Right renal pelvis (tissue), 4 donors: ENCODE data around the gene NRIP1. TPM values are rescaled to one million over a fixed set of nuclear protein-coding genes. Genes with fewer than 3 reads are reported as not detected.

Source experiments
- DNase-seq, 4 donors: peaks; one replicate each; pipeline ENCODE4 v3.0.0-alpha.2; 2013; ENCODE audit warnings: low read depth in 4 of 4, low spot score in 3 of 4, missing footprints in 1 of 4
- polyA plus RNA-seq, 4 donors: library from polyadenylated mRNA; unstranded; fragments of 120-200 nt; gene quantifications; one replicate each; pipeline ENCODE4 v1.2.1, GENCODE V29; 2013; ENCODE audit not compliant: insufficient read length in 4 of 4

Gene NRIP1, protein sequence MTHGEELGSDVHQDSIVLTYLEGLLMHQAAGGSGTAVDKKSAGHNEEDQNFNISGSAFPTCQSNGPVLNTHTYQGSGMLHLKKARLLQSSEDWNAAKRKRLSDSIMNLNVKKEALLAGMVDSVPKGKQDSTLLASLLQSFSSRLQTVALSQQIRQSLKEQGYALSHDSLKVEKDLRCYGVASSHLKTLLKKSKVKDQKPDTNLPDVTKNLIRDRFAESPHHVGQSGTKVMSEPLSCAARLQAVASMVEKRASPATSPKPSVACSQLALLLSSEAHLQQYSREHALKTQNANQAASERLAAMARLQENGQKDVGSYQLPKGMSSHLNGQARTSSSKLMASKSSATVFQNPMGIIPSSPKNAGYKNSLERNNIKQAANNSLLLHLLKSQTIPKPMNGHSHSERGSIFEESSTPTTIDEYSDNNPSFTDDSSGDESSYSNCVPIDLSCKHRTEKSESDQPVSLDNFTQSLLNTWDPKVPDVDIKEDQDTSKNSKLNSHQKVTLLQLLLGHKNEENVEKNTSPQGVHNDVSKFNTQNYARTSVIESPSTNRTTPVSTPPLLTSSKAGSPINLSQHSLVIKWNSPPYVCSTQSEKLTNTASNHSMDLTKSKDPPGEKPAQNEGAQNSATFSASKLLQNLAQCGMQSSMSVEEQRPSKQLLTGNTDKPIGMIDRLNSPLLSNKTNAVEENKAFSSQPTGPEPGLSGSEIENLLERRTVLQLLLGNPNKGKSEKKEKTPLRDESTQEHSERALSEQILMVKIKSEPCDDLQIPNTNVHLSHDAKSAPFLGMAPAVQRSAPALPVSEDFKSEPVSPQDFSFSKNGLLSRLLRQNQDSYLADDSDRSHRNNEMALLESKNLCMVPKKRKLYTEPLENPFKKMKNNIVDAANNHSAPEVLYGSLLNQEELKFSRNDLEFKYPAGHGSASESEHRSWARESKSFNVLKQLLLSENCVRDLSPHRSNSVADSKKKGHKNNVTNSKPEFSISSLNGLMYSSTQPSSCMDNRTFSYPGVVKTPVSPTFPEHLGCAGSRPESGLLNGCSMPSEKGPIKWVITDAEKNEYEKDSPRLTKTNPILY (N-terminal part only)
- 10 to 100 TPM; 55.9 to 71.9 (median 65.3) TPM for polyA plus RNA-seq

- peak; percentile 81 to 87 (median 84) for DNase-seq
Measured at GRCh38 chr21:15064576-15065391, at the start of gene NRIP1. Gene NRIP1 (minus strand): TSS chr21:15065000. CDS start chr21:14968192, 96,808 bp downstream.

DNA sequence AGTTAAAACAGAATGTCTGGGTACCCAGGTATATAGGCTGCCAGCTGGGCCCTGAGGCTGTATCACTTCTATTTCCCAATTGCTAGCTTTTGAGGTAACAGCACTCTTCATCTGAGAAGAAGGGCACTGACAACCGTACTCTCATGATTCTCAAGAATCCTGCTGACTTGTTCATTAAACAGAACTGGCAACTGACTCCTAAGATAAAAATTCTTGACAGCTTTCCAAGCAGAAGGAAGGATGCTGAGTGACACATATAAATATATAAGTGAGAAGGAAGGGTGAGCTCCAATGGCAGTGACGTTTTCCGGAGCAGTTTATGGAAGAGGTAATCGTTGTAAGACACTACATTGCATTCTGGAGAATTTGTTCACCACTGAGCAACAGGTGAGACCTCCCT lies 48.1 kb upstream of the NRIP1 start:
- DNase-seq = no peak

DNA sequence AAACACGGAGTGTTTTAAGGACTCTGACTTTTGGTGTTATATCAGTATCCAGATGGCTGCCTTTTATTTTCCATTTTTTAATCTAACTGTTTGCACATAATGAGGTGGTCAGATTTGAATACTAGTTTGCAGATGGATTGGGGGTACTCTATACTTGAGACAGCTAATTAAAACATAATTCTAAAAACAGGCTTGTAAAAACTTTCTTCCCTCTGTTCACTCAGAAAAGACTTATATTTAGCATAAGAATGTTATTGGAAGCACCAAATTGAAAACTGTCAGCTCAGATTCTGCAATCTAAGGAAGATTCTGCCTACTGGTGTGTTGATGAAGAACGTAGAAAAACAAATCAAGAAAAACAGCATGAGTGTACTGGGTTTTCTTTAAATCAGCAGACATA lies 44.0 kb upstream of the NRIP1 start:
- DNase-seq = no peak

GRCh38 chr21:15104470-15104869 lies 39.7 kb upstream of the NRIP1 start:
- DNase-seq = no peak

- DNase-seq = no peak
Measured at GRCh38 chr21:15098908-15099307, 34.1 kb upstream of the NRIP1 start.

DNA sequence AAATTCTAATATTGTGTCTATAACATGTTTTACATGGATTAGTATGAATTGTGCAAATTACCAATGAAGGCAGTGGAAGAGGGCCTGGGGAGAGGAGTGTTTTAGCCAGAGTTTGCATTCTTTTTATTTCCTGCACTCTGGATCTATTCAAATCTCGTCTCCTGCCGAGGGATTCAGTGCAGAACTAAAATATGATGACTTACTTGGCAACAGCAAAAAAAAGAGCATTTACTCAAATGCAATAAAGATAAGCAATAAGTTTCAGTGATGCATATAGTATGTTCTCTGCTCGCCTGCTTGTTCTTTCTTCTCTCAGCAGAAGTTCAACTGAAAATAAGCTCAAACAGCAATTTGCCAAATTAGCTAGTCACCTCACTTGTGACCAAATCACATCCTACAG lies 33.4 kb upstream of the NRIP1 start:
- no peak for DNase-seq

DNA sequence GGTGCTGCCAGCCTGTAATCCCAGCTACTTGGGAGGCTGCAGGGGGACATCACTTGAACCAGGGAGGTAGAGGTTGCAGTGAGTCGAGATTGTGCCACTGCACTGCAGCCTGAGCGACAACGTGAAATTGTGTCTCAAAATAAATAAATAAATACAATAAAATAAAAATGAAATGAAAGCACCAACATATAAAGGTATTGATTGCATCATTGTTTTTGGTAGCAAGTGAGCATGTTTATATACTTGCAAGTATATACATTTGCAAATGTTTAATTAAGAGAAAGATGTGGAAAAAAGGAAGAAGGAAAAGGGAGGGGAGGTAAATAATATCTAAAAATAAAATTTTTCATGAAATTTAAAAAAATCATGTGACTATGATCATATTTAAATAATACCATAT lies 32.8 kb upstream of the NRIP1 start:
- no peak for DNase-seq

DNA sequence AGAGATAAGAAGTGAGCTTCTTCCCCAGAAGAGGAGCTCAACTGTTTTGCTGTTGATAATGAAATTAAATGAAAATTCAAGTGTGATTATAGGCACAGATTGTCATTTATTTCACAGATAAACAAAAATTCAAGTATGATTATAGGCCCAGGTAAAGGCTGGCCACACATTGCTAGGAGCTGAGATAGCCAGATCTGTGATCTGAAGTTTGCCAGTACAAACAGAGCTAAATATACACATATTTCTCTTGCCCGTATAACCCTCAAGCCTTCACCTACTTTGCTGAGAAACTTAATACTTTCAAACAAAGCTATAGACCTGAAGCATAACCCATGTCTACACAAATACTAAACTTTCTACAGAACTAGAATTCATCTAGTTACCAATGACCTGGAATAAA lies 31.3 kb upstream of the NRIP1 start:
- DNase-seq = no peak

- DNase-seq = no peak
Measured at GRCh38 chr21:15095326-15095725, 30.5 kb upstream of the NRIP1 start.

DNA sequence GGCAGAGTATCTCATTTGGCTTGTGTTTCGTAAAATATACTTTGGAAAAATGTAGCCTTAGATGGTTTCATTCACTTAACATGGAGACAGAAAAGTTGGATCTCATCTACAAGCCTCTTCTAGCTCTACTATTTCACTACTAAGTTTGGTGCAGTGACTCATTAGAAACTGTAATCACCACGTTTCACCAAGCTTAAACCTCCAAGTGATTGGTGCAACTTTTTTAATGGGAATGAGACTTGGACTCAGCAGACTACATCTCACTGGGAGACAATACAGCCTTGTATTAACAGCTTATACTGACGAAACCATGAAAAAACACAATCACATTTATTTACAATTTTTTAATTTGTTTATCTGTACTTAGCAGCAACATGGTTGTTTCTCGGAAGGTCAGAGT lies 29.9 kb upstream of the NRIP1 start:
- no peak for DNase-seq

- DNase-seq = no peak
Measured at GRCh38 chr21:15093216-15093615, 28.4 kb upstream of the NRIP1 start.

- DNase-seq = no peak
Measured at GRCh38 chr21:15092745-15093144, 27.9 kb upstream of the NRIP1 start.

GRCh38 chr21:15090390-15090789 lies 25.6 kb upstream of the NRIP1 start:
- no peak for DNase-seq

DNA sequence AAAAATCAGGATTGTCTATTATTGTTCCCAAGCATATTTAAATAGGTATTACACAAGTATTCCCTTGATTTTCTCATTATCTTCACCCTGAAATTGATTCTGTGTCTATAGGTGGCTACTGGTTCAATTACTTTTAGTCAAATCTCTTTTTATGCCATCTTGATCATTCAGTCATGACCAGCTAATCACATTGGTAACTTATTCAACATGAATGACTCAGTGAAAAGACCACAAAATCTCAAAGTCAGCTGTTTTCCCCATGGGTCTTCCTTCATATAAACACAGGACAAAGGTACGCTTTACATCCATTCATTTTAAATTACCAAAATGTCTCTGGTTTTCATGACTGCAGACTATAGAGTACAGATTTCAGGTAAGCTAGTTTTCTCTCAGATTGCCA lies 23.7 kb upstream of the NRIP1 start:
- DNase-seq = no peak

DNA sequence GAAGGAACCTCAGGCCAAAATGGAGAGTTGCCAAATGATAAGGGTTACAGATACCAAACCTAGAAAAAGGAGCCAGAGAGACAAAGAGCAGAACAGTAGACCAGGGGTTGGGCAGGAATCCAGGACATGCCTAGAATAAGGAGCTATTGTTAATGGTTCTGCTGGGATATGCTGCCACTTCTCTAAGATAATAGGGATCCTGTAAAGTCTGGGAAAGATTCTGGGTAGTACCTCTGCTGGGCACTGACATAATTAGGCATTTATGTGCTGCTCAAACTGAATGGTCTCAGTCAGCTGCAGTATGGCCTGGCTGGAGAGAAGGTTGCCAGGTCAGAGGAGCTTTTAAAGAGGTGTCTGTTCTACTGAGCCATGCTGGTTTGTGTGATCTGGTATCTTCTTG lies 19.9 kb upstream of the NRIP1 start:
- DNase-seq = no peak

GRCh38 chr21:15080526-15080925 lies 15.7 kb upstream of the NRIP1 start:
- no peak for DNase-seq

GRCh38 chr21:15079269-15079668 lies 14.5 kb upstream of the NRIP1 start:
- DNase-seq = no peak

DNA sequence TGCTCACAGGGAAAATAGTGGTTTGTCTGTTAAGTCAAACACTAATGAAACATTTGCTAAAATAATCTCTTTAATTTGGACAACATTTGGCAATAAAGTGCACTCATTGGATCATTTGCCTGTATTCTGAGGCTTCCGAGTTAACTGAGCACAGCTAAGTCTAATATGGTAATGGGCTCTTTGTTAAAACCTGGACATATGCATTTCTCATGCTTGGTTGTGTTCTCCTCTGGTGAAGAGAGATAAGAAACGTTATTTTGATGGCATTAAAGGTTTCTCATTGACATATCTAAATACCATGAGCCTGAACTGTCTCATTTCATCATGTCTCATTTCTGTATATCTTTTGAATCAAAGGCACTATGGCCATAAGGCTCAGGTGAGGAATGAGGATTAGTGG lies 13.4 kb upstream of the NRIP1 start:
- no peak for DNase-seq

DNA sequence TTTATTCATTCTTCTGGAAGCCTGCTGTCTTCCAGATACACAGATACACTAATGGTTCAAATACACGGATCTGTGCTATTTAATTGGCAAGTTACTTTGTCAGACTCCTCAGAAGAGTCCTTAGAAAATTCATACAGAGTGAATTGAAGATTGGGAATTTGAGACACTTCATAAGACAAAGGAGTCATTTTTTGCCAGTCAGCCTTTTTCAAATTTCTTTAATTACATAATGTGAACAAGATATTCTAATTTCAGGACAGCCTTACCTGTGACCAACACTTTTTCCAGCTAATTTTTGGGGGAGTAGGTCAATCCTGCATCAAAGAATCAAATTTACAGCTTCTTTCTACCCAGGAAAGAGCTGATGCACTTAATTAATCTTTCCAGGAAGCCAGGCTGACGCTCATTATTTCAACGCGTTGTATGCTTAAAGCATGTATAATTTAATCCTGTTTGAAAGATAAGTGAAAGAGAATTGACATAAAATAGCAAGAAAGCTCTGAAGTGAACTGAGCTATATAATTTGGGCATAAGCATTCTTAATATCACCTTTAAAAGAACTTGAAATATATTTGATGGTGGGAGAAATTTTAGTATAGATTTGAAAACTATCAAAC lies 12.8 kb upstream of the NRIP1 start:
- DNase-seq = no peak

DNA sequence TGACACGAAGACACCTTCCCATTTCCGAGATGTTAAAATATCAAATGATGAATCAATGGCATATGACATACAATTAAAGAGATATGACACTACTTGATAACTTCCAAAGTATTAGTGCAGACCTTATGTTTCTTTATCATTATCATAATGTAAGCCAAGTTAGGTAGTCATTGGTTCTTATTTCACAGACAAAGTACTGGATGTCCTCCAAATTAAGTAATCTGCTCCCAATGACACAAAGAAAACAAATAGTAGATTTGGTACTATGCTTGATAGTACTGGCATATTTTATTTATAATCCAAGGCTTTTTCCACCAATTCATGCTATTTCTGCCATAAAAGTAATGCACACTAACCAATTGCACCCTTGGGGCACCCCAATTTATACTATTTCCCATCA lies 11.9 kb upstream of the NRIP1 start:
- no peak for DNase-seq
